GM12801 (cell line): Measurements from ENCODE around the gene ADGRA1.

Experiments
- TF ChIP-seq, protein P1 (sequence below): IDR thresholded peaks from one replicate; pipeline ENCODE4 v1.5.1; 2011; ENCODE audit warnings: control low read depth; ENCODE audit not compliant: insufficient read length; ENCODE audit errors: extremely low read depth

Gene ADGRA1

GRCh38 chr10:133134411-133135115 is 46.8 kb downstream of the ADGRA1 start:
- TF ChIP-seq, protein P1, sequence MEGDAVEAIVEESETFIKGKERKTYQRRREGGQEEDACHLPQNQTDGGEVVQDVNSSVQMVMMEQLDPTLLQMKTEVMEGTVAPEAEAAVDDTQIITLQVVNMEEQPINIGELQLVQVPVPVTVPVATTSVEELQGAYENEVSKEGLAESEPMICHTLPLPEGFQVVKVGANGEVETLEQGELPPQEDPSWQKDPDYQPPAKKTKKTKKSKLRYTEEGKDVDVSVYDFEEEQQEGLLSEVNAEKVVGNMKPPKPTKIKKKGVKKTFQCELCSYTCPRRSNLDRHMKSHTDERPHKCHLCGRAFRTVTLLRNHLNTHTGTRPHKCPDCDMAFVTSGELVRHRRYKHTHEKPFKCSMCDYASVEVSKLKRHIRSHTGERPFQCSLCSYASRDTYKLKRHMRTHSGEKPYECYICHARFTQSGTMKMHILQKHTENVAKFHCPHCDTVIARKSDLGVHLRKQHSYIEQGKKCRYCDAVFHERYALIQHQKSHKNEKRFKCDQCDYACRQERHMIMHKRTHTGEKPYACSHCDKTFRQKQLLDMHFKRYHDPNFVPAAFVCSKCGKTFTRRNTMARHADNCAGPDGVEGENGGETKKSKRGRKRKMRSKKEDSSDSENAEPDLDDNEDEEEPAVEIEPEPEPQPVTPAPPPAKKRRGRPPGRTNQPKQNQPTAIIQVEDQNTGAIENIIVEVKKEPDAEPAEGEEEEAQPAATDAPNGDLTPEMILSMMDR, result no peak

DNA sequence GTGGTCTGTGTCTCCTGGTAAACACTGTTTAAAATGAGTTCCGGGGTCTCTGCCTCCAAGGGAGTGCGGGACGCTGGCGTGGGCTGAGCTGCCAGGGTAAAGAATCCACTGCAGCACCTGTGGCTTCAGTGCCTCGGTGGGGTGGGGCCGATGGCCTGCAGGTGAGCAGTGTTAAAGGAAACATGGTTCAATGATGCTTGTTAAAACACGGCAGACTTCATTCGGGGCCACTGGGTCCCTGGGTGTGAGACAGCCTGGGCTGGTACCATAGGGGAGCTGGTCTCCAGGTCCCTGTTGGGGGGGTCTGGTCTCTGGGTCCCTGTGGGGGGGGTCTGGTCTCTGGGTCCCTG is 47.4 kb downstream of the ADGRA1 start:
- TF ChIP-seq, protein P1, result no peak

DNA sequence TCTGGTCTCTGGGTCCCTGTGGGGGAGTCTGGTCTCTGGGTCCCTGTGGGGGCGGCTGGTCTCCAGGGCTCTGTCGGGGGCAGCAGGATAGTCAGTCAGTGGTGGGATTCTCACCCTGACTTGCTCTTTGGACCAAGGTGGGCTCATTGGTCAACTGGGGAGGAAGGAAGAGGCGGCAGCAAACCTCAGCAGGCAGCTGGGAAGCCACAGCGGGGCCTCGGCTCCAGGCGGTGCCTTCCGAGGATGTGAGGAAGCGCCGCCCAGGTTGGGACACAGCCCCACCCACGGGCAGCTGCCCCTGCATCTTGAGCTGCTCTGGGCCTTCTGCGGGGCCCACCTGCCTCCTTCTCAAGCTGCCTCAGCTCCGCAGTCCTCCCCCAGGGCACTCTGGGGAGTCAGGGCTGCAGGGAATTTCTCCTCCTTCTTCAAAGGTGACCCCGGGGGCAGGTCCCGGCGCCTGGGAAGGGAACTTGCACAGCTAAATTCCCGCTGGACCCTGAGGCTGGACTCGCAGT is 51.9 kb downstream of the ADGRA1 start:
- TF ChIP-seq, protein P1, result no peak

DNA sequence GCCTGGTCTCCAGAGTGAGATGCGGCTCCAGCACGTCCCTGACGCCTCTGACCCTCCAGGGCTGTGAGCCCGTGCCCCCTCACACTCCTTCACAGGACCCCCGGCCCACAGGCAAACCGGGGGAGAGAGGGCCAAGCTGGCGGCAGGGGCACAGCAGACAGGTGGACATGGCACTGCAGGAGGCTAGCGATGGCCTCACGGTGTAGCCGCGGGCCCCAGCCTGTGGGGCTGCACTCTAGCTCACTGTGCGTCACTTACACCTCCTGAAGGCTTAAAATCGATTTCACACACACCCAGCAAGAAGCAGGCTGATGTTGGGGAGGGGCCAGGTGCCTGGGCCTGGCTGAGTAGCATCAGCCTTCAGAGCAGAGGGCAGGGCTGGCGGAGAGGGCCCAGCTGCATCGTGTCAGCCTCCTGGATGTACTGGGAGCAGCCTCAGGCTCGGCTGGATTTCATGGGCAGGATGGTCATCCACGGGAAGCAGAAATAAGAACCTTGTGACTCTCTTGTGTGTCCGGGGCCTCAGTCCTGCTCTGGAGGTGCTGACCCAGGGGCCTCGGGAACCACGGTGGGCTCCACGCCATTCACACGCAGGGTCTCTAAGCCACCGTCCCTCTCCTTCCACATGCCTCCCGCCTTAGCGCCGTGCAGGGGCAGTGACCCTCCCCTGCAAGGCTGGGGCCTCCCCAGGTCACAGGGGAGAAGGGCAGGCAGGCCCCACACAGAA is 52.9 kb downstream of the ADGRA1 start:
- TF ChIP-seq, protein P1, result no peak

DNA sequence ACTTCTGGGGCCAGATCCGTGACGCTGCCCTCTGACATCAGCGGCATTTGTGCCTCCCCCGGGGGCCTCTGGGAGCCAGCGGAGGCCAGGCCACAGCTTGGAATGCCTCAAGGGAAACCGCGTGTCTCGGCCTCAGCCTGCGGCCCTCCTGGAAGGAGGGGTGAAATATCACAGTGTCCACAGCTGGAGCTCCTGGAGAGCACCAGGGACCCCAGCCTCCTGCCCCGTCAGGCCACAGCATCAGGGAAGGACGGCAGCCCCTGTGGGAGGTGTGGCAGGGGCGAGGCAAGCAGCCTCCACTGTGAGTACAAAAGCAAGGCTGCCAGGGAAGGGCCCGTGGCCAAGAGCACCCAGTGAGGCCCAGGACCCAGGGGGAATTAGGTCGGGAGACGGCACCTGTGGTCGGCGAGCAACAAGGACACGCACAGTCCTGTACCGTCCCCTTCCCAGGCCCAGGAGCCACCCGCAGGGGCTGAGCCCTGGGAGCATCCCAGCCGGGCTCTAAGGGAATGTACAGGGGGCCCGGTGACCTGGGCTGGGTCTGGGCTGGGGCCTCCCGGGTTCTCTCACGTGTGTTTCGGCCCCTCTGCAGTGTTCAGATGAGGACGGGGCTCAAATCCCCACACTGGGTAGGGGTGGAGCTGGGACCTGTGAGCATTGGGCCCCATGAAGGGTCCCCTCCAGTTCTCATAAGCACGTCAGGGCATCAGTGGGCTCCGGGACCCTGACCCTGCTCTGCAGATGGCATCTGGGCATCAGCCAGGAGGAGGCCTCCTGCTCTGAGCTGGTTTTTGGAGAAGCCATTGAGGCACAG is 53.6 kb downstream of the ADGRA1 start:
- TF ChIP-seq, protein P1, result no peak

GRCh38 chr10:133141958-133142340 is 54.2 kb downstream of the ADGRA1 start:
- TF ChIP-seq, protein P1, result no peak
